Measurements from ENCODE around the gene KCNQ2. TPM values are rescaled to one million over a fixed set of nuclear protein-coding genes. Genes with fewer than 3 reads are reported as not detected.

The KCNQ2 gene
- total RNA-seq, 1 donor from 2014 or later: 39.5 TPM

DNA sequence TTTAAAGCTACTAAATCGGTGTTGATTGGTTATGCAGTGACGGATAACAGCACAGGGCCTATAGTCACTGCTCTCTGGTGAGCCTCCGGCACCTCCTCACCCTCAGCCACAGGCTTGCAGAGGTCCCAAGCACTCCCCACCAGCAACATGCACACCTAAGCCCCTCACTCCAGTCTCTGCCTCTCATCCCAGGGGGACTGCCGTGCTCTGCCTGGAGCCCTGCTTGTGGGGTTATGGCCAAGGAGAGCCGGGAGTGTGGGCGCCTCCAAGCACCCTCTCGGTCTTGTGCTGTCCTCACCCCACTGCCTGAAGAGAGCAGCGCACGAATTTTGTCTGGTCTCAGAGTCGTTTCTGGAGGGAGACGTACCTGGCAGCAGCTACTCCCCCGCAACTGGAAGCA, 33.3 kb upstream of the KCNQ2 start:
- H3K27me3 ChIP-seq: peaks cover 45% of the 10 kb centered on the region
- Mint-ChIP-seq H3K36me3 (peaks cover 3% of the 10 kb centered on the region), H3K27ac (no peak overlapping the region), H3K4me1 (peaks cover 7% of the 10 kb centered on the region), H3K9me3 (peaks cover 30% of the 10 kb centered on the region), H3K27me3 (ENCODE audit: insufficient read depth, low read depth) (peaks cover 13% of the 10 kb centered on the region), H3K4me3 (no peak overlapping the region)
- H3K36me3 ChIP-seq: no peaks in the 10 kb centered on the region
- H3K9ac ChIP-seq: no peak overlapping the region
- no peak overlapping the region for H2AFZ ChIP-seq (replicated peaks)
- TF ChIP-seq EZH2 (IDR thresholded peaks at IDR 0.05) (no peak), EZH2phosphoT487 (IDR thresholded peaks at IDR 0.05) (no peak)
- TF ChIP-seq, protein P1, sequence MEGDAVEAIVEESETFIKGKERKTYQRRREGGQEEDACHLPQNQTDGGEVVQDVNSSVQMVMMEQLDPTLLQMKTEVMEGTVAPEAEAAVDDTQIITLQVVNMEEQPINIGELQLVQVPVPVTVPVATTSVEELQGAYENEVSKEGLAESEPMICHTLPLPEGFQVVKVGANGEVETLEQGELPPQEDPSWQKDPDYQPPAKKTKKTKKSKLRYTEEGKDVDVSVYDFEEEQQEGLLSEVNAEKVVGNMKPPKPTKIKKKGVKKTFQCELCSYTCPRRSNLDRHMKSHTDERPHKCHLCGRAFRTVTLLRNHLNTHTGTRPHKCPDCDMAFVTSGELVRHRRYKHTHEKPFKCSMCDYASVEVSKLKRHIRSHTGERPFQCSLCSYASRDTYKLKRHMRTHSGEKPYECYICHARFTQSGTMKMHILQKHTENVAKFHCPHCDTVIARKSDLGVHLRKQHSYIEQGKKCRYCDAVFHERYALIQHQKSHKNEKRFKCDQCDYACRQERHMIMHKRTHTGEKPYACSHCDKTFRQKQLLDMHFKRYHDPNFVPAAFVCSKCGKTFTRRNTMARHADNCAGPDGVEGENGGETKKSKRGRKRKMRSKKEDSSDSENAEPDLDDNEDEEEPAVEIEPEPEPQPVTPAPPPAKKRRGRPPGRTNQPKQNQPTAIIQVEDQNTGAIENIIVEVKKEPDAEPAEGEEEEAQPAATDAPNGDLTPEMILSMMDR (IDR thresholded peaks at IDR 0.05): no peak
- no peak overlapping the region for H3K27ac ChIP-seq
- H3K4me3 ChIP-seq: no peak overlapping the region
- H3K79me2 ChIP-seq (ENCODE audit: low read depth): no peaks in the 10 kb centered on the region
- H3K9me3 ChIP-seq (ENCODE audit: low read depth): no peaks in the 10 kb centered on the region
- no peak for DNase-seq (ENCODE audit: low spot score)
- H3K4me1 ChIP-seq: no peaks in the 10 kb centered on the region
- H4K20me1 ChIP-seq (ENCODE audit: low read depth): no peaks in the 10 kb centered on the region
- peaks cover 6% of the 10 kb centered on the region for H3F3A ChIP-seq (ENCODE audit: low read depth)
- H3K4me2 ChIP-seq: no peak overlapping the region

DNA sequence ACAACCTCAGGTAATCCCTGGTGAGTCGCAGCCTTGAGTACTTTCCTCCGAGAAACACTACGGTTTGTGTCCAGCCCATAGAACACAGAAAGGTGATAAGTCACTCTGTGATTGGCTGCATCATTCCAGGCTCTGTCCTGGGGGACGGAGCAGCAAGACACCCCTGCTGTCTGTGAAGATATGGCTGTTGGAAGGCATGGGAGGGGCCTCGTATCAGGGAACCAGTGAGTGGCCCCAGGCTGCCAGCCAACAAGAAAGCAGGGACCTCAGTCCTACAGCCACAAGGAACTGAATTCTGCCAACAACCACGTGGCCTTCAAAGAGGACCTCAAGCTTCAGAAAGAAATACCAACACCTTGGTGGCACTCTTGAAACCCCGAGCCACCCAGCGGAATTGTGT, 32.8 kb upstream of the KCNQ2 start:
- H3K79me2 ChIP-seq (ENCODE audit: low read depth): no peaks in the 10 kb centered on the region
- H4K20me1 ChIP-seq (ENCODE audit: low read depth): peaks cover under 1% of the 10 kb centered on the region
- Mint-ChIP-seq H3K9me3 (peaks cover 30% of the 10 kb centered on the region), H3K36me3 (peaks cover 3% of the 10 kb centered on the region), H3K27ac (no peak overlapping the region), H3K27me3 (ENCODE audit: insufficient read depth, low read depth) (peaks cover 12% of the 10 kb centered on the region), H3K4me1 (peaks cover 7% of the 10 kb centered on the region), H3K4me3 (no peak overlapping the region)
- no peaks in the 10 kb centered on the region for H3K9me3 ChIP-seq (ENCODE audit: low read depth)
- H3K27ac ChIP-seq: no peak overlapping the region
- no peak for DNase-seq (ENCODE audit: low spot score)
- H3K36me3 ChIP-seq: no peaks in the 10 kb centered on the region
- no peak overlapping the region for H2AFZ ChIP-seq (replicated peaks)
- TF ChIP-seq EZH2phosphoT487 (IDR thresholded peaks at IDR 0.05) (no peak), EZH2 (IDR thresholded peaks at IDR 0.05) (no peak)
- TF ChIP-seq, protein P1 (IDR thresholded peaks at IDR 0.05): no peak
- H3K4me2 ChIP-seq: no peak overlapping the region
- H3K4me3 ChIP-seq: no peak overlapping the region
- H3K9ac ChIP-seq: no peak overlapping the region
- H3K4me1 ChIP-seq: no peaks in the 10 kb centered on the region
- peaks cover 6% of the 10 kb centered on the region for H3F3A ChIP-seq (ENCODE audit: low read depth)
- H3K27me3 ChIP-seq: peaks cover 47% of the 10 kb centered on the region

DNA sequence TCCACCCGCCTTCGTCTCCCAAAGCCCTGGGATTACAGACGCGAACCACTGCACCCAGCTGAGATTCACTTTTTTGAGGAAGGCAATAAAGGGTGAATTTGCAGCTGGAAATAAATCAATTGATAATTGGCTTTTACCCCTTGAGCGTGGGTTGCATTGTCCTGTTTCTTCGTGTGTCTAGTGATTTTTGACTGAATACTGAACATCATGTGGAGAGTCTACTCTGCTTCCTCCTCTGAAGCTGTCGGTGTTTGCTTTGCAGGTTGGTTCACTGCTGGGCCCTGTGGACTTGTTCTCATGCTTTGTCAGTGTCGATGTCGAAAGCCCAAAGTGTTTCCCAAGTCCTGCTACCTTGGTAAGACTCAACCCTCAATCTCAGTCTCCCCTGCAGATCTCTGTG, 32.2 kb upstream of the KCNQ2 start:
- Histone ChIP-seq H3K36me3 (no peaks in the 10 kb centered on the region), H4K20me1 (ENCODE audit: low read depth) (peaks cover 3% of the 10 kb centered on the region), H3K4me2 (no peak overlapping the region), H3K4me1 (no peaks in the 10 kb centered on the region), H3K9me3 (ENCODE audit: low read depth) (no peaks in the 10 kb centered on the region), H2AFZ (replicated peaks) (no peak overlapping the region), H3K79me2 (ENCODE audit: low read depth) (no peaks in the 10 kb centered on the region), H3K27me3 (peaks cover 53% of the 10 kb centered on the region), H3K4me3 (no peak overlapping the region), H3K27ac (no peak overlapping the region), H3K9ac (no peak overlapping the region), H3F3A (ENCODE audit: low read depth) (peaks cover 6% of the 10 kb centered on the region)
- Mint-ChIP-seq H3K4me1 (peaks cover 7% of the 10 kb centered on the region), H3K9me3 (peaks cover 30% of the 10 kb centered on the region), H3K27me3 (ENCODE audit: insufficient read depth, low read depth) (peaks cover 11% of the 10 kb centered on the region), H3K36me3 (peaks cover 3% of the 10 kb centered on the region), H3K27ac (no peak overlapping the region), H3K4me3 (no peak overlapping the region)
- TF ChIP-seq EZH2phosphoT487 (IDR thresholded peaks at IDR 0.05) (no peak), EZH2 (IDR thresholded peaks at IDR 0.05) (no peak)
- TF ChIP-seq, protein P1 (IDR thresholded peaks at IDR 0.05): no peak
- no peak for DNase-seq (ENCODE audit: low spot score)
